ENCODE measurements around the gene KLHDC1.
A peak's percentile ranks its signal among the peaks of the same experiment; 100 is the strongest.
"Not testable (repeated sequence)": the region's sequence is repeated elsewhere in the genome, so short reads cannot be mapped to it uniquely, and the experiment has no call there.

Gene KLHDC1

GRCh38 chr14:49692811-49693734 is at the start of gene KLHDC1:
Gene KLHDC1, plus strand, starts transcription at chr14:49693120. Its CDS starts 75 bp downstream, at chr14:49693195.
- peak; percentile 87 for DNase-seq (ENCODE audit: low spot score)
- peak; percentile 95 for FAIRE-seq

- no peak for FAIRE-seq
Measured at GRCh38 chr14:49653508-49653907, 39.4 kb upstream of the KLHDC1 start.

DNA sequence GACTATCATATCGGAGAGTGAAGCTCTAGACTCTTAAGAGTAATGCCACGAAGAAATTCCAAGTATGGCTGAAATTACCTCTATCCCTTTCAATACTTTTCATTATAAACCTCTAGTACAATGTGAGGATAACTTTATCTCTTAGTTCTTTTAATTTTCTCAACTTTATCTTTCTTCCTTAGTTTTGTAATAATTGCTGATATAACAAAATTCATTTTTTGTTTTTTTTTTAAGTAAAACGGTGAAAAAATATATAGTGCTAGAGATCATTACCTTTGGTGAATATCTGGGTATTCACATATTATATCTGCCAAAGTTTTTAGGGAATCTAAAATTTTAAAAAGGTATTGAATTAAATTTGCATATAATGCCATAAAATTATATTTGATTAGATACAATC is 38.4 kb upstream of the KLHDC1 start:
- no peak for FAIRE-seq
- no peak for DNase-seq (ENCODE audit: low spot score)

More at GRCh38 chr14:49653508-49653907, 39.4 kb upstream of the KLHDC1 start:
- DNase-seq (ENCODE audit: low spot score) = no peak

DNA sequence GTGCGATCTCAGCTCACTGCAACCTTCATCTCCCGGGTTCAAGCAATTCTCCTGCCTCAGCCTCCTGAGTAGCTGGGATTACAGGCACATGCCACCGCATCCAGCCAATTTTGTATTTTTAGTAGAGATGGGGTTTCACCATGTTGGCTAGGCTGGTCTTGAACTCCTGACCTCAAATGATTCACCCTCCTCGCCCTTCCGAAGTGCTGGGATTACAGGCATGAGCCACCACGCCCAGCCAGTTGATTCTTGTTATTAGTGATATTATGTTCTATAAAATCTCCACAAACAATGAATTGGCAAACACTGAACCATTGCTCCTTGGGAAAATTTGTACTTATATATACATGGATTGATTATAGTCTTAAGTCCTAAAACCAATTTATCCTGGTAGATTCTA is 35.4 kb upstream of the KLHDC1 start:
- peak; percentile 42 for FAIRE-seq
- DNase-seq (ENCODE audit: low spot score) = not testable (repeated sequence)

- DNase-seq (ENCODE audit: low spot score) (no peak), FAIRE-seq (peak; percentile 91)
Measured at GRCh38 chr14:49659526-49660455, 33.1 kb upstream of the KLHDC1 start.

DNA sequence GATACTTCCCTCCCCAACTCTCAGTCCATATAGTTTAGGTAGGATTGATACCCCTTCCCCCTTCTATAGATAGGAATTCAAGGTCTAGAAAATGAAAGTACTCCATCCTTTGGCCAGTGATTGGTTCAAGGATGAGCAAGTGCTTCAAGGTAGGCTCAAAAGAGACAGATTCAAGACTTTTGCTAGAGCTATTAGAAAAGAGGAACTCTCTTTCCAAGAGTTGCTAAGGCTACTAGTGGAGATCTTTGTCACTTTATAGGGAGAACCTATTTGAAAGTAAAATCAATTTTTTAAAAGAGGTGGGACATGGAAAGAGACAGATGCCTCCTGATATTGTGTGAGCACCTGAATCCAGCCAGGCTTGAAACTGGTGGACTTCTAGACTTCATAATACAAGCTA is 22.4 kb upstream of the KLHDC1 start:
- FAIRE-seq (no peak), DNase-seq (ENCODE audit: low spot score) (no peak)

GRCh38 chr14:49673586-49673985 is 19.3 kb upstream of the KLHDC1 start:
- FAIRE-seq (no peak), DNase-seq (ENCODE audit: low spot score) (no peak)

- DNase-seq (ENCODE audit: low spot score) (peak; percentile 44), FAIRE-seq (no peak)
Measured at GRCh38 chr14:49677643-49678042, 15.3 kb upstream of the KLHDC1 start.

GRCh38 chr14:49679271-49679670 is 13.6 kb upstream of the KLHDC1 start:
- FAIRE-seq (no peak), DNase-seq (ENCODE audit: low spot score) (no peak)

DNA sequence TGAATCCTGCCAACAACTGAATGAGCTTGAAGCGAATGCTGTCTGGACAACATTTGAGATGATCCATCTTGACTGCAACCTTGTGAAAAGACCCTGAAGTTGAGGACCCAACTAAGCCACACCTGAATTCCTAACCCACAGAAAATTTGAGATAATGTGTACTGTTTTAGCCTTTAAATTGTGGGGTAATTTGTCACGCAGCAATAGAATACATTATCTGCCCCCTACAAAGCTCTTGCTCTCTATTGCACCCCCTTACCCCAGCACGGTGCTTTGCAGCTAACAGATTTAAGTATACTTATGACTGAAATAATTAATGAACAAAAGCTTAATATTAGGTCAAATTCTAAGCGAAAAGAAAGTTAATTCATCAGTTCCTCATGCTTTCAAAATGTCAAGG is 6.5 kb upstream of the KLHDC1 start:
- DNase-seq (ENCODE audit: low spot score) = no peak
- FAIRE-seq = no peak

- DNase-seq (ENCODE audit: low spot score) (peak; percentile 90), FAIRE-seq (peak; percentile 88)
Measured at GRCh38 chr14:49687942-49688700, 4.8 kb upstream of the KLHDC1 start, which contains the start of gene POLE2. Gene POLE2, minus strand, starts transcription at chr14:49688214. Its CDS starts 11 bp downstream, at chr14:49688203.

DNA sequence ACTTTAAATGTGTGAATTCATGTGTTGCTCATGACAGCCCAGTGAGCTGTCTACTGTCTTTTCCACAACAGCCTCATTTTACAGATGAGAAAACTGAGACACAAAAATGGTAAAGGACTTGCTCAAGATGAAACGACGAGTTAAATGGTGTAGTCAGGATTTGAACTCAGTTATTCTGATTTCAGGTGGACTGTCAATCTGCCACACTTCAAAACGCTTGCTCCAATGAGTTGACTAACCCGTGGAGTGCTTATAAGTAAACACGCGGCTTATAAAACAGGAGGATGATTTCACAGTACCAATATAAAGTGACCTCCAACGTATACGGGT is 4.3 kb upstream of the KLHDC1 start:
- no peak for FAIRE-seq
- DNase-seq (ENCODE audit: low spot score) = no peak

- FAIRE-seq (no peak), DNase-seq (ENCODE audit: low spot score) (no peak)
Measured at GRCh38 chr14:49691031-49691430, 1.9 kb upstream of the KLHDC1 start.

GRCh38 chr14:49692193-49692757 is 645 bp upstream of the KLHDC1 start:
- no peak for FAIRE-seq
- no peak for DNase-seq (ENCODE audit: low spot score)

- not testable (repeated sequence) for FAIRE-seq; DNase-seq (ENCODE audit: low spot score)
Measured at GRCh38 chr14:49693735-49694124, 810 bp downstream of the KLHDC1 start.

- DNase-seq (ENCODE audit: low spot score) (no peak), FAIRE-seq (no peak)
Measured at GRCh38 chr14:49702725-49703124, 9.8 kb downstream of the KLHDC1 start.

DNA sequence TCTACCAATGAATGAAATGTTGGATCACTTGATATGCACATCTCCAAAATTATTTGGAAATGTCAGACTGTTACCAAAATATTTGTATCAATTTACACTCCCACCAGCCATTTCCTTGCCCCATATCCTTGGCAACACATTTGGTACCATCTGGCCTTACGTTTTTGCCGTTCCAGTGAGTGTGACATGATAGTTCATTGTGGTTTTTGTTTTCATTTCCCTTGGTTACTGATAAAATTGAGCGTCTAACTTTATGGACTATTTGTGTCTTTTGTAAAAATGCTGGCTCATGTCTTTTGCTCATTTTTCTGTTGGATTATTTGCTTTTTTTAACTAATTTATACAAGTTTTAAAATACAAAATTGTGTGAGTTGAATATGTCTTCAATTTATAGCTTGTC is 11.0 kb downstream of the KLHDC1 start:
- FAIRE-seq (no peak), DNase-seq (ENCODE audit: low spot score) (no peak)

DNA sequence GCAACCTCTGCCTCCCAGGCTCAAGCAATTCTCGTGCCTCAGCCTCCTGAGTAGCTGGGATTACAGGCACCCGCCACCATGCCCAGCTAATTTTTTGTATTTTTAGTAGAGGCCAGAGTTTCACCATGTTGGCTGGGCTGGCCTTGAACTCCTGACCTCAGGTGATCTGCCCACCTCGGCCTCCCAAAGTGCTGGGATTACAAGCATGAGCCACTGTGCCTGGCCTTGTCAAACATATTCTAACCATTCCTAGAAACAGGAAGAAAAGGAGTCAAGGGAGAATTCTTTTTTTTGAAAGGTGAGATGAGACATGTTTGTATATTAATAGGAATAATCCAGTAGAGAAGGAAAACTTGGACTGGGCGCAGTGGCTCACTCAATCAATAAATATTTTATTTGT is 11.6 kb downstream of the KLHDC1 start:
- not testable (repeated sequence) for FAIRE-seq; DNase-seq (ENCODE audit: low spot score)

DNA sequence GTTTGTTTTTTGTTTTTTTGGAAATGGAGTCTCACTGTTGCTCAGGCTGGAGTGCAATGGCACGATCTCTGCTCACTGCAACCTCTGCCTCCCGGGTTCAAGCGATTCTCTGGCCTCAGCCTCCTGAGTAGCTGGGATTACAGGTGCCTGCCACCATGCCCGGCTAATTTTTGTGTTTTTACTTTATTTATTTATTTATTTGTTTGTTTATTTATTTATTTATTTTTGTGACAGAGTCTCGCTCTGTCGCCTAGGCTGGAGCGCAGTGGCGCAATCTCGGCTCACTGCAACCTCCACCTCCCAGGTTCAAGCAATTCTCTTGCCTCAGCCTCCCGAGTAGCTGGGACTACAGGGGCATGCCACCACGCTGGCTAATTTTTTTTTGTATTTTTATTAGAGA is 18.1 kb downstream of the KLHDC1 start:
- not testable (repeated sequence) for FAIRE-seq; DNase-seq (ENCODE audit: low spot score)

GRCh38 chr14:49720744-49721143 is 27.8 kb downstream of the KLHDC1 start:
- DNase-seq (ENCODE audit: low spot score) (no peak), FAIRE-seq (no peak)

Data from urothelium cell line (cell line).